Activated T-helper 1 cell treated with anti-CD3 and anti-CD28 coated beads, Interleukin-12 subunit alpha, Interleukin-12 subunit beta, Interleukin-2, Interleukin-4 antibody, amounts not matched to agents 30 ng/mL and 10 ng/mL and 1 ng/mL, durations not matched to agents 14 hours and 24 hours and 36 hours (primary cell): Measurements from ENCODE around the gene BRD1. TPM values are rescaled to one million over a fixed set of nuclear protein-coding genes. Genes with fewer than 3 reads are reported as not detected.
"Not testable (repeated sequence)": the region's sequence is repeated elsewhere in the genome, so short reads cannot be mapped to it uniquely, and the experiment has no call there.

ENCODE experiments used
- DNase-seq: peaks from one replicate; pipeline ENCODE4 v3.0.0; 2021; ENCODE audit warnings: low spot score
- H3K27ac Mint-ChIP-seq: one replicate; pipeline ENCODE4 v1.8.0; 2021; ENCODE audit warnings: mild to moderate bottlenecking, mixed read lengths
- H3K27me3 Mint-ChIP-seq: one replicate; pipeline ENCODE4 v1.8.0; 2022; ENCODE audit warnings: mild to moderate bottlenecking, moderate library complexity, mixed read lengths; ENCODE audit not compliant: insufficient read depth
- H3K36me3 Mint-ChIP-seq: one replicate; pipeline ENCODE4 v1.8.0; 2021; ENCODE audit warnings: low read depth, mixed read lengths
- H3K4me1 Mint-ChIP-seq: one replicate; pipeline ENCODE4 v1.8.0; 2021; ENCODE audit warnings: low read depth, mixed read lengths
- H3K4me3 Mint-ChIP-seq: one replicate; pipeline ENCODE4 v1.8.0; 2021; ENCODE audit warnings: mild to moderate bottlenecking, moderate library complexity, mixed read lengths
- H3K9me3 Mint-ChIP-seq: one replicate; pipeline ENCODE4 v1.8.0; 2021; ENCODE audit warnings: mixed read lengths
- intact Hi-C: fragments of 100-400 bp; cut with micrococcal nuclease; formaldehyde crosslinking; loops from one replicate; pipeline ENCODE4 v1.15.1; 2024
- total RNA-seq: library from RNA; stranded (reverse); gene quantifications from 2 replicates; pipeline ENCODE4 v1.2.3, GENCODE V29; 2022

BRD1 gene
- total RNA-seq, 1 donor from 2014 or later, result 45.5 TPM

DNA sequence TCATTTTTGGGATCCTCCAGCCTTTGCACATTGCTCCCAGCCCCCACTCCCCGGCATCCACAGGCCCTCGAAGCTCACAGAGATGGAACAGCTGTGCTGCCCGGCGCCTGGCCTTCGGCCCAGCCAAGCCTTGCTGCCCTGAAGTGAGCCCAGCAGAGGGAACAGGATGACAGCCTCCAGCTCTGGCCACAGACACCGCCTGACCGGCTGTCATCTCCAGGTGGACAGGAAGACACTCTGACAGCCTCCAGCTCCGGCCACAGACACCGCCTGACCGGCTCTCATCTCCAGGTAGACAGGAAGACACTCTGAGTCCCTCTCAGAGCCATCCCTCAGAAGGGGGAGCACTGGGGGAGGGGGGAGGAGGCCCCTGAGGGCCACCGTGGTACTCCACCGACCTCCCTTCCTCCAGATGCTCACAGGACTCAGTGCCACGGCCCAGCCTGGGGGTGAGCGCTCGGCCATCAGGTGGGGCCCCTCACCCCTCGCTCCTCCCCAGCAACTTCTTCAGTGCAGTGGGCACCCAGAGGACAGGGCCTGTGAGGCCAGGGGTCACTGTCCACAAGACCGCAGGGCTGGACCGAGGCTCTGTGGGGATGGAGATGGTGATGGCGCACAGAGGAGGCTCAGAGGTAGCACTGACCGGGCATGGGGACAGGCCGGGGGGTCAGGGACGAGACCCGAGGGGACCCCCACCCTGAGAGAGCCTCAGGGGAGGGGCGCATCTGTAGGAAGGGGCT, 58.6 kb downstream of the BRD1 start:
- no peak for DNase-seq
- Mint-ChIP-seq H3K4me3 (no peak overlapping the region), H3K36me3 (peaks cover 8% of the 10 kb centered on the region), H3K4me1 (peaks cover 19% of the 10 kb centered on the region), H3K27me3 (no peaks in the 10 kb centered on the region), H3K9me3 (peaks cover 5% of the 10 kb centered on the region), H3K27ac (no peak overlapping the region)
- intact Hi-C loops, result loop anchor here (5.0 kb wide), 1 partner anchor 38 kb away; no protein-coding TSS in a partner anchor

DNA sequence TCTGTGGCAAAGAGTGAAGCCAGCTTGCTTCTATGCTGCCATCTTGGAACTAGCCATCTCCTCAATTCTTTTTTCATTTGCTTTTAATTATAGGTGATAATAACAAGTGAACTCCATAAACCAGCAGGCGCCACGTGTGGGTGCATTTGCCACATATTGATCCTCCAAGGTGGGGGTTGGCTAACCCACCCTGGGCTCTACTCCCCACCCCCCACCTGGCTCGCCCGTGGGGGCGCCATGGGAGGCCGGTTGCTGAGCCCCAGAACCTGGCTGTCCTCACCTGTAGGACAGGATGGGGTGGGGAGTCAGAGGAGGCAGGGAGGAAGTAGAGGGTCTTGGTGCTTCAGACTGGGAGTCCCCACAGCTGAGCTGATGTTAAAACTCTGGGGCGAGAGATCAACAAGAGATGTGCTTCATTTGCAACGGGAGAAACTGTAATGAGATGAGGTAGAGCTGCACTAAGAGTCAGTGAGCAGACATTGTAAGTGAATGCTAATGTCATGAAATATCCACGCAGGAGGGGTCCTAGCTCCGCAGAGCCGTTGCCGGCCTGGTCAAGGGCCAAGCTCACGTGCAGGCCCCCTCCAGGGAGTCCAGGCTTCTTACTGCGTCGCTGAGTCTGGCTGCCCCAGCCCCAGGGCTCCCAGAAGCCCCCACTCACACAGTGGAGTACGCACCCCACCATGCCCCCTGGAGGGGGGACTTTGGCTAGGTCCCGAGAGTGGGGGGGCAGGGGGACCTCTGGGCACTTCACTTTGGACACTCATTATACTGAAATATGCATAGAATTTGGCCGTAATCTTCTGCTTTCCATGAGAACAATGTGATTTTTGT, 59.4 kb downstream of the BRD1 start:
- peaks cover 5% of the 10 kb centered on the region for H3K9me3 Mint-ChIP-seq
- H3K4me3 Mint-ChIP-seq, result no peak overlapping the region
- H3K27ac Mint-ChIP-seq, result no peak overlapping the region
- no peaks in the 10 kb centered on the region for H3K27me3 Mint-ChIP-seq
- intact Hi-C loops, result loop anchor here (5.0 kb wide), 1 partner anchor 39 kb away; no protein-coding TSS in a partner anchor
- peaks cover 11% of the 10 kb centered on the region for H3K4me1 Mint-ChIP-seq
- no peak for DNase-seq
- peaks cover 2% of the 10 kb centered on the region for H3K36me3 Mint-ChIP-seq

DNA sequence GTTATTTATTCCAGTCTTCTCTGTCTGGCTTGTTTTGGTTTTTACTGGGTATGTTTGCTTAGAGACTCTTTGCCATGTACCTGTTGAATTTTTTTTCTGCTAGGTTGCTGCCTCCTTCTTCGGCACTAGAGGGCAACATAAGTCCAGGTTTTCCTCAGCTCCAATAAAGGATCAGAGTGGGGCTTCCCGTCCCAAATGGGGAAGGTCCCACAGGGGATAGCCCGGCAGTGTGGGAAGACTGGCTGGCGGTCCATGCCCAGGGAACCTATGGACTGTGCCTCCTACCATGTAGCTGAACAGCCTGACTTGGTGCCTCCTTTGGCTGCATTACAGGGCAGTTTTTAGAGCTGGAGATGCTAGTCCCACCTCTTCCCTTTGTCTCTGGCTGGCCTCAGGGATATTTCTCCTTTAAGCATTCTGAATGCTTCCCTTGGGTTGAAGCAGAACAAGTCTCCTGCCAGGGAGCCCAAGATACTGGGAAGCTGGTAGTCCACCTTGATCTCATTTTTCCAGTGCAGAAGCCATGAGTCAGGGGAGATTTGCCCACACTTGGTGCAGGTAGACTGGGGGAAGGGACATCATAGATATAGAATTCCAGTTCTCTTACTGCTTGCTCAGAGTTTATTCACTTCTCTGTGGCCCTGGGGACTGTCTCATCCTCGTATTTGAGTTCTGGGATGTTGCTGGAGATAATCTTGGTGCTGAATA, 60.2 kb downstream of the BRD1 start:
- Mint-ChIP-seq H3K27me3 (no peaks in the 10 kb centered on the region), H3K27ac (no peak overlapping the region), H3K4me3 (no peak overlapping the region), H3K4me1 (peaks cover 9% of the 10 kb centered on the region), H3K9me3 (peaks cover 5% of the 10 kb centered on the region), H3K36me3 (no peaks in the 10 kb centered on the region)
- DNase-seq, result peak; percentile 28
- intact Hi-C loops, result loop anchor here (1.0 to 5.0 kb wide), 7 partner anchors 40 to 442 kb away; partner anchors contain the start of genes ALG12, BRD1 and CRELD2

DNA sequence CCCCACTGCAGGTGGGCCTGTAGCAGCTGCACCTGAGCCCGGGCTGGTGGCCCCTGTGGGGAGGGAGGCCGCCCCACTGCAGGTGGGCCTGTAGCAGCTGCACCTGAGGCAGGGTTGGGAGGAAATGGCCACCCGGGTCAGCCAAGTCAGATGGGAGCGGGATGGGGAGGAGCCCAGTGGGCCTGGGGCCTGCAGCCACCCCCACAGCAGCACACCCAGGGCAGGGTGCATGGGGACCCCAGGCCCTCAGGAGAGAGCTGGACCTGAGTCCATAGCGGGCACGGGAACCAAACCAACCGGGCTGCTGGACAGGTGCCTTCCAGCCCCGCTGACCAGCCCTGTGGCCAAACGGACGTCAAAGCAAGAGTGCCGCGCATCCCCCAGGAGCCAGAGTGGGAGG, 61.7 kb downstream of the BRD1 start:
- Mint-ChIP-seq H3K4me1 (peaks cover 19% of the 10 kb centered on the region), H3K27me3 (no peaks in the 10 kb centered on the region), H3K4me3 (no peak overlapping the region), H3K27ac (no peak overlapping the region), H3K9me3 (peaks cover 5% of the 10 kb centered on the region), H3K36me3 (no peaks in the 10 kb centered on the region)
- intact Hi-C loops, result loop anchor here (2.0 to 5.0 kb wide), 3 partner anchors 41 to 383 kb away; partner anchors contain the start of gene BRD1
- DNase-seq, result no peak

DNA sequence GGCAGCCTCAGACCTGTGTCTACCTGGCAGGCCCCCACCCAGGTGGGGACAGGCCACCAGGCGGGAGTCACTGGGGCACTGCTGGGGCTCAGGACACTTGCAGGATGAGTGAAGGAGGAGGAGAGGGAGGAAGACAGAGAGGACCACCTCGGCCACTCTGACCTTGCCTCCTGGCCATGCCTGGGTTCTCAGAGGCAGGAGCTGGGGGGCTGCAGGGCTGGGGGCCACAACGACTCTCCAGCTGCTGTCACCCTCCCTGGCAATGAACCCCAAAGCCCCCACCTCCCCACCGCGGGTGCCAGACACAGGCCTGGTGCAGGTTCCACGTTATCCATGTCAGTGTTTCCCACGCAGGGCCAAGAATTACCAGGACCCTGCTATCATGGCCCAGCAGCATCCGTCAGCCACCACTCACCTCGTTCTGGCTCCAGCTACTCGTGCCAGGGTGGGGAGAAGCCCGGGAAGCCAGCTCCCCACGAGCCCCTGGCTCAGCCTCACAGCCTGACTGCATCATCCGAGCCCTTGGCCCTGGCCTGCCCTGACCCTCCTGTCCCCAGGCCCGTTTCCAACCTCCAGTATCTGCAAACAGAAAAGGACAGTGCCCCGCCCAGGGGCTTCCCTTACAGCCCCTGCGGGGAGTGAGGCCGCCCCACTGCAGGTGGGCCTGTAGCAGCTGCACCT, 62.4 kb downstream of the BRD1 start:
- Mint-ChIP-seq H3K27ac (no peak overlapping the region), H3K9me3 (peaks cover 5% of the 10 kb centered on the region), H3K27me3 (no peaks in the 10 kb centered on the region), H3K36me3 (no peaks in the 10 kb centered on the region), H3K4me1 (peaks cover 26% of the 10 kb centered on the region), H3K4me3 (no peak overlapping the region)
- DNase-seq, result no peak
- intact Hi-C loops, result loop anchor here (5.0 kb wide), 1 partner anchor 42 kb away; no protein-coding TSS in a partner anchor

DNA sequence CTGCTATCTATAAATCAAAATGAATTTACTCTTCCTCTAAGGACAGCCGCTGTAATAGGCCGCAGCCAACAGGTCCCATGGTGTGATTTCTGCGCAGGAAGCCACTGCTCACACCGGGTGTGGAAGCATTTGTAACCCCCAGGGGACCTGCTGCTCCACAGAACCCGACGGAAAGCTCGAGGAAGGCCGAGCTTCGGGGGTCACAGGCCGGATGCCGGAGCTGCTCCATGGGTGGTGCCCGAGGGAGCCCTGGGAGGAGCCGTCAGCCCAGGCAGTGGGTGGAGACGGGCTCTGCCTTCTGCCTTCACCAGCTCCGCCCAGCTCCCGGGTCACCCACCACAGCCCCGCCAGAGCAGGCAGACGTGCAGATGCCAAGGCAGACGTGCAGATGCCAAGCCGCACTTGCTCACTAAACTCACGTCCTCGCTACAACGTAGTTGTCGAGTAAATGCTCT, 63.5 kb downstream of the BRD1 start:
- Mint-ChIP-seq H3K36me3 (no peaks in the 10 kb centered on the region), H3K9me3 (peaks cover 5% of the 10 kb centered on the region), H3K4me1 (peaks cover 30% of the 10 kb centered on the region), H3K27ac (no peak overlapping the region), H3K27me3 (no peaks in the 10 kb centered on the region), H3K4me3 (no peak overlapping the region)
- no peak for DNase-seq
- intact Hi-C loops, result no loop called here

DNA sequence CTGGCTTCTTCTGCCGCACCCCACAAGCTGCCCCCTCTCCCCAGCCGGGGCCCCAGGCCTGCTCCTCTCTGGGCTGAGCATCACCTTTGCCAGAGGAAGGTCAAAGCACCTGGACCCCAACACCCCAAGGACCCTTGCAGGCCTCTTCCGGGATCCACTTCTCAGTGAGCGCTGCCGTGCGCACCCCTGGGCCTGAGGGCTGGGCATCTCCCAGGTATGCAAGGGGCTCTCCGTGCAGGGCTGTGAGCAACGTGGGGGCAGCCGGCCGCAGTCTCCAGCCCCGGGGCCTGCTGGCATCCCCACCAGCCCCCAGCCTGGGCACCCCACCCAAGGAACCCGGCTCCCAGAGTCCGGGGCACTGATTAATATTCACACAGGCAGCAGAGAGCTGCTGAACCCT, 64.0 kb downstream of the BRD1 start:
- Mint-ChIP-seq H3K9me3 (peaks cover 5% of the 10 kb centered on the region), H3K27me3 (no peaks in the 10 kb centered on the region), H3K4me1 (peaks cover 30% of the 10 kb centered on the region), H3K36me3 (no peaks in the 10 kb centered on the region), H3K27ac (no peak overlapping the region), H3K4me3 (no peak overlapping the region)
- intact Hi-C loops, result no loop called here
- no peak for DNase-seq

DNA sequence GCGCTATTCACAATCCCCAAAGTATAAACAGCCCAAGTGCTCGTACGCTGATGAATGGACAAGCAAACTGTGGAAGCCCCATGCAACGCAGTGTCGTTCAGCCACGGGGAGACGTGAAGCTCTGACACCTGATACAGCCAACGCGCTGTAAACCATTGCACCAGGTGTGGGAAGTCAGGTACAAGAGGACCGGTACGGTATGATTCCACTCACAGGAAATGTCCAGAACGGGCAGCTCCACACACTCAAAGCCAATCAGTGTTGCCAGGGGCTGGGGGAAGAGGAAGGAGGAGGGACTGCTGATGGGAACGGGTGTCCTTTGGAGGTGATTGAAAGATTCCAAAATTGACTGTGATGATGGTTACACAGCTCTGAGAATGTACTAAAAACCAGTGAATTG, 64.5 kb downstream of the BRD1 start:
- H3K9me3 Mint-ChIP-seq, result peaks cover 5% of the 10 kb centered on the region
- H3K36me3 Mint-ChIP-seq, result no peaks in the 10 kb centered on the region
- peaks cover 30% of the 10 kb centered on the region for H3K4me1 Mint-ChIP-seq
- H3K4me3 Mint-ChIP-seq, result no peak overlapping the region
- no peaks in the 10 kb centered on the region for H3K27me3 Mint-ChIP-seq
- intact Hi-C loops, result no loop called here
- H3K27ac Mint-ChIP-seq, result no peak overlapping the region
- no peak for DNase-seq

DNA sequence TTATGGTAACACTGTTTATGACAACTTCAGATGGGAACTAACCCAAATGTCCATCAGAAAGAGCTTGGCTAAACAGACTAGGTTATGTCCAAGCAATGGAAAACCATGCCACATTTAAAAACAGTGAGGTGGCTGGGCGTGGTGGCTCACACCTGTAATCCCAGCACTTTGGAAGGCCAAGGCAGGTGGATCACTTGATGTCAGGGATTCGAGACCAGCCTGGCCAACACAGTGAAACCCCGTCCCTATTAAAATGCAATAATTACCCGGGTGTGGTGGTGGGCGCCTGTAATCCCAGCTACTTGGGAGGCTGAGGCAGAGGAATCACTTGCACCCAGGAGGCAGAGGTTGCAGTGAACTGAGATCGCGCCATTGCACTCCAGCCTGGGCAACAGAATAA, 65.1 kb downstream of the BRD1 start:
- H3K4me3 Mint-ChIP-seq, H3K36me3 Mint-ChIP-seq, intact Hi-C loops, DNase-seq, H3K9me3 Mint-ChIP-seq, H3K27me3 Mint-ChIP-seq, H3K27ac Mint-ChIP-seq: not testable (repeated sequence)
- peaks cover 27% of the 10 kb centered on the region for H3K4me1 Mint-ChIP-seq

DNA sequence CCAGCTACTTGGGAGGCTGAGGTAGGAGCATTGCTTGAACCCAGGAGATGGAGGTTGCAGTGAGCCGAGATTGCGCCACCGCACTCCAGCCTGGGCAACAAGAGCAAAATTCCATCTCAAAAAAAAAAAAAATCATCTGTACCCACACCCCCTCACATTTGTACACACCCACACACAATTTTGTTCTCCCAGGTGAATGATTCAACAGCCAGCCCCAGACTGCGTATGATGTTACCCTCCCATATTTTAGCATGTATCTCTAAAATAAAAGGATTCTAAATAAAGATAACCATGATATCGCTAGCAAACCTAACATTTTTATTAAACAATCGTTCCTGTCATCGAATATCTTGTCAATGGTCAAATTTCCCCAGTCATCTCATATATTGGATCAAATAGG, 65.8 kb downstream of the BRD1 start:
- peaks cover 21% of the 10 kb centered on the region for H3K4me1 Mint-ChIP-seq
- peaks cover 2% of the 10 kb centered on the region for H3K27me3 Mint-ChIP-seq
- no peak overlapping the region for H3K4me3 Mint-ChIP-seq
- intact Hi-C loops, result no loop called here
- H3K36me3 Mint-ChIP-seq, result no peaks in the 10 kb centered on the region
- no peak for DNase-seq
- no peak overlapping the region for H3K27ac Mint-ChIP-seq
- H3K9me3 Mint-ChIP-seq, result no peaks in the 10 kb centered on the region

DNA sequence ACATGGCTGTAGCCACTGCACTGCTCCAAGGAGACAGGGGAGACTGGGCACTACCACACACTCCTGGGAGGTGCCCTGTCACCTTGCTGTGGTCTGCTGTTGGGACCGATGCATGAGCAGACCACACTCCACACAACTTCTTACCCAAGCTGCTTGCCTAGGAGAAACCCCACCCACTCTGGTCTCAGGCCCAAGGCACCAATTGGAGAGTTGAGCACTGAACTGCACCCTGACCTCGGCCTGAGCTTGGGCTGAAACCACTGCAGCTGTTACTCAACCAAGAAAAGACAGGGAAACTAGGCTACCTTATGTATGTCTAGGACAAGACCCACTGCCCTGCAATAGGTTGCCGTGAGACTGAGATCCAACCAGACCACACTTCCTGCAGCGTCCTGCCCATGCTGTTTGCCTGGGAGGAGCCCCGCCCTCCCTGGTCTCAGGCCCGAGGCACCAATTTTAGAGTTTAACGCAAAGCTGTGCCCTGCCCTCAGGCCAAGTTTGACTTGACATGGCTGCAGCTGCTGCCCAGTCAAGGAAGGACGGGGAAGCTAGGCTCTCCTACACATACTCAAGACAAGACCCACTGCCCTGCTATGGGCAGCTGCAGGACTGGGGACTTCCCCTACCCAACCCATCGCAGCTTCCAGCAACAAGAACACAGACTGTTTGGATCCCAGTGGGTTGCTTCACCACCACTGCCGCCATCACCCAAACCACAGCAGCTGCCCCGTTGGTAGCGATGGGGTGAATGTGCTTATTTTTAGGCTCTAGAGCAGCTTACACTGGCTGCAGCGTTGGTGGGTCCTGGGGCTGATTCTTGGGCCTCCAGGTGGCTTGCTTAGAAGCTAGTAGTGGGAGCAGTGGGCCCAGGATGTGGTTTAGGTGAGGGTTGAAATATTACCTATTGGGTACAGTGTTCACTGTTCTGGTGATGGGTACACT, 66.8 kb downstream of the BRD1 start:
- Mint-ChIP-seq H3K9me3 (no peaks in the 10 kb centered on the region), H3K27me3 (peaks cover 6% of the 10 kb centered on the region), H3K27ac (no peak overlapping the region), H3K4me3 (no peak overlapping the region), H3K36me3 (no peaks in the 10 kb centered on the region), H3K4me1 (peaks cover 21% of the 10 kb centered on the region)
- DNase-seq, result no peak
- intact Hi-C loops, result no loop called here
